ENCODE results near the gene SPRY2.

SPRY2 gene

DNA sequence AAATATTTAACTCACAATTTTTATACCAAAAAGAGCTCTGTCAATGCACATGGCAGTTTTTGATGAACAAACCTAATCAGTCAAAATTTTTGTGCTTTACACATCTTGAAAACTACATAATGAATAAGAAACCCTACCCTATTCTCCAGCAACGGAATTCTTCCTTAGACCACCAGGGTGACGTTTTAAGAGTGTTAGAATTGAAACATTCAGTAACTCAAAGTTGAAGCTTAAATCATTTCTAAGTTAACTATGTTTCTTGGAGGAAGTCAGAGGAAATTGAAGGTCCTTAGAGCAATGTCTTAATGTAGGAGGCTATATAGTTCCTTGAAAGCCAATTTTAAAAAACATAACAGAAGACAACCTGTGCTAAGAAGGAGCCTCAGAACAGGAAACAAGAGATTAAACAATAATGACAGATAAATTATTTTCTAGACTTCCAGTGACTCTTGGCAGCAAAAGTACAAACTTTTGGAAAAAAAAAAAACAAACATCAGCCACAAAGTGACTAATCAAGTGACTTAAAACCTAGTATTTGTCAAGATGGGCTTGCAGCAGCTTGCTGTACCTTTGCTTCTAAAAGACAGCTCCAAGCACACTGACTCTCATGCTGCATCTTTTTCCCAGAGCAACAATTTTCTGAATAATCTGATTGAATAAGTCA, 6.2 kb downstream of the SPRY2 start:
- no peak overlapping the region for H3K27ac ChIP-seq
- TF ChIP-seq, protein P1, sequence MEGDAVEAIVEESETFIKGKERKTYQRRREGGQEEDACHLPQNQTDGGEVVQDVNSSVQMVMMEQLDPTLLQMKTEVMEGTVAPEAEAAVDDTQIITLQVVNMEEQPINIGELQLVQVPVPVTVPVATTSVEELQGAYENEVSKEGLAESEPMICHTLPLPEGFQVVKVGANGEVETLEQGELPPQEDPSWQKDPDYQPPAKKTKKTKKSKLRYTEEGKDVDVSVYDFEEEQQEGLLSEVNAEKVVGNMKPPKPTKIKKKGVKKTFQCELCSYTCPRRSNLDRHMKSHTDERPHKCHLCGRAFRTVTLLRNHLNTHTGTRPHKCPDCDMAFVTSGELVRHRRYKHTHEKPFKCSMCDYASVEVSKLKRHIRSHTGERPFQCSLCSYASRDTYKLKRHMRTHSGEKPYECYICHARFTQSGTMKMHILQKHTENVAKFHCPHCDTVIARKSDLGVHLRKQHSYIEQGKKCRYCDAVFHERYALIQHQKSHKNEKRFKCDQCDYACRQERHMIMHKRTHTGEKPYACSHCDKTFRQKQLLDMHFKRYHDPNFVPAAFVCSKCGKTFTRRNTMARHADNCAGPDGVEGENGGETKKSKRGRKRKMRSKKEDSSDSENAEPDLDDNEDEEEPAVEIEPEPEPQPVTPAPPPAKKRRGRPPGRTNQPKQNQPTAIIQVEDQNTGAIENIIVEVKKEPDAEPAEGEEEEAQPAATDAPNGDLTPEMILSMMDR (conservative IDR thresholded peaks at IDR 0.05) = no peak

DNA sequence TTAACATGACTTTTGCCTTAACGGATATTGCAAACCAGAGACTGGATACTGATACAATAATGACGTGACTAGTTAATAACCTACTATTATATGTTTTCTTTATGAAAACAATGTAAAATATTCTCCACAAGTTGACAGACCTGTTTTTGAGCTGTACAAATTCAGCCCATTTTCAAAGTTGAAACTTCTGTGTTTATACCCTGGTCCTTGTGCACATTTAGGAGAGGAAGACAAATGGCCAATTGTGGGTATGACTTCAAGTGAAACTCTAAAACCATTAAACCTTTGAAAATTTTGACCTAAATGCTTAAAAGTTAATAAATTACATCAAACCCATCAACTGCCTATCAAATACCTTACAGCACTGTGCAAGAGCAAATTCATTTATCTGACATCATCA, 8.9 kb downstream of the SPRY2 start:
- H3K27ac ChIP-seq = no peak overlapping the region
- TF ChIP-seq, protein P1 (conservative IDR thresholded peaks at IDR 0.05) = no peak

DNA sequence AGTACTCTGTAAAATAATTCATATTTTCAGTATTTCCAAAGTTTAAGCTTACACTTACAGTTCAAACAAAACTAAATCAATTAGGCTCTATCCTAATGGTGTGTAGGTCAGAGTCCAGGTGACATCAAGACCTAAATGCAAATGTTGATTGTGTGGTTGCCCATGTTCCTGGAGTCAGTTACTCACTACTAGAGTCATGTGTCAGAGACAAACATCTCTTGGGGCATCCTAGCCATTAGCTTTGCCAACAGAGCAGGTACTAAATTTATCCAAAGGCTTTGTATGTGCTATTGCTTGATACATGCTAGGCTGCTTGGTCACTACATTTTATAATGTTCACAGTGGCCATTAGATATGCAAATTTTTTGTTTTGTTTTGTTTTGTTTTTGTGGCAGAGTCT, 11.7 kb downstream of the SPRY2 start:
- no peak overlapping the region for H3K27ac ChIP-seq
- TF ChIP-seq, protein P1 (conservative IDR thresholded peaks at IDR 0.05) = no peak

DNA sequence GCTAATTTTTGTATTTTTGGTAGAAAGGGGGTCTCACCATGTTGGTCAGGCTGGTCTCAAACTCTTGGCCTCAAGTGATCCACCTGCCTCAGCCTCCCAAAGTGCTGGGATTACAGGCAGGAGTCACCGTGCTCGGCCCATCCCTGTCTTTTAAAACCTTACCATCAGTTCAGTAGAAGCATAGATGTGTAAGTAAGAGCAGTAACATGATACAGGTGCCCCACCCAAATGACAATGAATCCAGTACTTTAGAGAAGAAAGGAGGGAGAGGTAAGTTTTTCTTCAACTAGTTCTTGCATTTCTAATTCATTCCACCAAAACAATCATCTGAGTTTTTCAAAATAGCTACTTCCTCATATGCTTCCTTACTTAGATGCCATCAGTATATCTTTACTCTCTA, 21.9 kb downstream of the SPRY2 start:
- TF ChIP-seq, protein P1 (conservative IDR thresholded peaks at IDR 0.05) = no peak

DNA sequence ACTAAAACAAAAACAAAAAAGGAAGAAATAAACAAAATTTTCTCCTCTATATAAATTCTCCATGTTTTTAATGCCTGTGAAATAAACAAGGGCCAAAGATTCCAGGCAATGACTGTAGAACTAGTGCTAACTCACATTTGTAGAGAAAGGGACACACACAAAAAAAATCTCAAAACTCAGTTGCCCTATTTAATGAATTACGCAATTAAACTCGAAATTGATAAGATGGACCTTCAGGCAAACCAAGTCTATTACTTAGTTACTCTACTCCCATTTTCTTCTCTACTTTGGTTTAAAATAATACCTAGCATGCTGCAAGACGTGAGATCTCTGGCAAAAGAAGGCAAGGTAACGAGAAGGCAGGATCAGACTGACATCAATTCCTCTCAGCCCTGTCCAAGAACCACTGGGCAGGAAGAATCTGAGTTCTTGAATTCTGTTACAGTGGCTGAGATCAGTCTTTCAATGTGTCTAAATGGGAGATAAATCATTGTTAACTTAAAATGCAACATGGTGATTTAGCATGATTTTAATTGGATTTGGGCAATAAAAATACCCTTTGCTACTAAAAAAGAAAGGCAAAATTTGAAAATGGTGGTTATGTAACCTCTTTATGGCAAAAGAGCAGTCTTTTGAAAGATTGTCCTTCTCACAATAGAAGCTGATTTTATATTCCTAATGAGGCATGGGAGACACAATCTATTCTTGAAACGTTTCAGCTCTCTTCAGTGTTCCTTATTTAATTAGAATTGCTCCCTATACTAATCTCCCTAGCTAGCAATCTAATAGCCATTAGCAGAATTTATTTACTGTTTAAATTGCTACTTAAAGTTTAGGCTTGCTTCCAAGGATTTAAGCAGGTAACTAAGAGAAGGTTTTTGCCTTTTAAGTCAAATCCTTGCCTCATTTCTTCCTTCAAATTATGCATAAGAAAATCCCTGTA, 25.9 kb downstream of the SPRY2 start:
- TF ChIP-seq, protein P1 (conservative IDR thresholded peaks at IDR 0.05) = no peak
- H3K27ac ChIP-seq = no peak overlapping the region

More for the DNA sequence above, 21.9 kb downstream of the SPRY2 start:
- no peak overlapping the region for H3K27ac ChIP-seq

DNA sequence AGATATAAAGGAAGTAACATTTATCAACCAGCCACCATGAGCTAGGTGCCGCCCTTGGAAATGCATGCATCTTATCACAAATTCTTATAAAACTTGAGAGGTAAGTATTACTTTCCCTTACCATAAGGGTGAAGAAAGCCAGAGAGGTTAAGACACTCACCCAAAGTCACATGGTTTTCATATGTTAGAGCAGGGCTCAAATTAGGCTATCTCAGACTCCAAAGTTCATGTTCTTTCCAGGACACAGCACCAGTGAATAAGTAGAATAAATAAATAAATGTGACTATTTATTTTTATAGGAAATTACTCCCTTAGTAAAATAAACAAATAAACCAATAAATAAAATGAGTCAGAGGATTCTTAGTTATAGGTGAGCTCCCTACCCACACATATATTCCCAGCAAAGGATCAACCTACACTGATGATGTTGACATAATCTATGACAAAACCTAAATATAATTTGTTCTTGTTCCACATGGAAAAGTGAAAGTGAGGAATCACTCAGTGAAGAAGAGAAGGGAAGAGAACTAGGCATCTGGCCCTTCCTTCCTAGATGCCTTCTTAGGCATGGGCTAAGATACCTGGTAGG, 27.2 kb downstream of the SPRY2 start:
- H3K27ac ChIP-seq = no peak overlapping the region
- TF ChIP-seq, protein P1 (conservative IDR thresholded peaks at IDR 0.05) = no peak

DNA sequence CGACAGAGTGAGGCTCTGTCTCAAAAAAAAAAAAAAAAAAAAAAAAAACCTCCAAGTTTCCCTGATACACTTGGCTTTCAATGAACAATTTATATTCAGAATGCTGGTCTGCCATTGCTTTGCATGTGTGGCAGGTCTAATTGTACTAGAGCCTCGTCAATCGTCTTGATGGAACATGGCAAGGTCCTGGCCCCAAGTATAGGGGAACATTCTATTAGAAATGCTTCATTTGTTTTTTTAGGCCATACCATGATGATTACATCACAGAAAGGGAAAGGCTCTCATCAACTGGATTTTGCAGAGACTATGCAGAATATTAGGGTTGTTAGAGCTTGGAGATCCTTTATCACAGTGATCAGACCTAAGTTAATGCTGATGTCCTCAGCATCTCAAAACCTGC, 28.0 kb downstream of the SPRY2 start:
- TF ChIP-seq, protein P1 (conservative IDR thresholded peaks at IDR 0.05) = no peak
- H3K27ac ChIP-seq = no peak overlapping the region
